Gastroesophageal sphincter (tissue), 3 donors: Measurements from ENCODE around the gene RAB36.

Experiments used
- CTCF ChIP-seq, 4 experiments: fragments of 200-600 bp in 2 of 4; fragments of 450-650 bp in 2 of 4; sonication (generic) in 1 of 4; IDR thresholded peaks; one replicate each; pipeline ENCODE4 v1.5.1; 2017 to 2019; ENCODE audit warnings: antibody characterized with exemption in 4 of 4, mild to moderate bottlenecking in 2 of 4, moderate library complexity in 2 of 4
- EP300 ChIP-seq: sonication (generic); formaldehyde crosslinking; IDR thresholded peaks from one replicate; pipeline ENCODE4 v1.6.1; 2017; ENCODE audit warnings: antibody characterized with exemption, mild to moderate bottlenecking
- POLR2A ChIP-seq, 2 donors: fragments of 450-650 bp; IDR thresholded peaks; one replicate each; pipeline ENCODE4 v1.6.1; 2017; ENCODE audit warnings: antibody characterized with exemption in 2 of 2, mild to moderate bottlenecking in 2 of 2, moderate library complexity in 1 of 2
- POLR2AphosphoS5 ChIP-seq: sonication (generic); formaldehyde crosslinking; IDR thresholded peaks from one replicate; pipeline ENCODE4 v1.6.1; 2017; ENCODE audit warnings: antibody characterized with exemption

- no peak for TF ChIP-seq CTCF (IDR thresholded peaks at IDR 0.05)
- no peak for TF ChIP-seq POLR2AphosphoS5
- TF ChIP-seq POLR2A (IDR thresholded peaks at IDR 0.05), result no peak
- TF ChIP-seq EP300, result no peak
Observed at GRCh38 chr22:23206915-23207314, 61.6 kb downstream of the RAB36 start.
